Chondrocyte (in vitro differentiated cells): ENCODE measurements around the gene INMT. TPM values are rescaled to one million over a fixed set of nuclear protein-coding genes. Genes with fewer than 3 reads are reported as not detected.

Experiments
- DNase-seq: peaks from one replicate; pipeline ENCODE4 v3.0.0; 2021; ENCODE audit warnings: mixed read lengths, low spot score
- H3K27ac Mint-ChIP-seq: one replicate; pipeline ENCODE4 v1.8.0; 2021; ENCODE audit warnings: mild to moderate bottlenecking, moderate library complexity, mixed read lengths; ENCODE audit not compliant: unreplicated experiment
- H3K27me3 Mint-ChIP-seq: 2 replicates; pipeline ENCODE4 v1.8.0; 2021; ENCODE audit warnings: low read depth, mixed read lengths
- H3K36me3 Mint-ChIP-seq: 2 replicates; pipeline ENCODE4 v1.8.0; 2021; ENCODE audit warnings: low read depth, mixed read lengths
- H3K4me1 Mint-ChIP-seq: 2 replicates; pipeline ENCODE4 v1.8.0; 2021; ENCODE audit warnings: low read depth, mild to moderate bottlenecking, mixed read lengths
- H3K4me3 Mint-ChIP-seq: one replicate; pipeline ENCODE4 v1.8.0; 2021; ENCODE audit warnings: mild to moderate bottlenecking, moderate library complexity, mixed read lengths; ENCODE audit not compliant: unreplicated experiment
- H3K9me3 Mint-ChIP-seq: 2 replicates; pipeline ENCODE4 v1.8.0; 2021; ENCODE audit warnings: low read depth, mixed read lengths
- CTCF ChIP-seq: fragments of 200-600 bp; sonication (generic); IDR thresholded peaks from 2 replicates; pipeline ENCODE4 v1.5.0; 2021; ENCODE audit warnings: antibody characterized with exemption, mild to moderate bottlenecking, moderate library complexity
- total RNA-seq: library from RNA; stranded (reverse); gene quantifications from 3 replicates; pipeline ENCODE4 v1.2.1, GENCODE V29; 2021

INMT gene
- total RNA-seq, 1 donor from 2014 or later: 73.2 TPM

- H3K27me3 Mint-ChIP-seq: no peaks in the 10 kb centered on the region
- peaks cover 5% of the 10 kb centered on the region for H3K36me3 Mint-ChIP-seq
- H3K4me3 Mint-ChIP-seq: no peak overlapping the region
- H3K4me1 Mint-ChIP-seq: peaks cover 59% of the 10 kb centered on the region
- TF ChIP-seq CTCF: no peak
- no peak for DNase-seq
- H3K9me3 Mint-ChIP-seq: peaks cover 6% of the 10 kb centered on the region
- peak overlapping the region; percentile 58 for H3K27ac Mint-ChIP-seq
Measured at GRCh38 chr7:30799206-30799975, 47.5 kb downstream of the INMT start.

- H3K4me3 Mint-ChIP-seq: no peak overlapping the region
- peaks cover 6% of the 10 kb centered on the region for H3K9me3 Mint-ChIP-seq
- H3K36me3 Mint-ChIP-seq: peaks cover 5% of the 10 kb centered on the region
- DNase-seq: no peak
- no peak for TF ChIP-seq CTCF
- peak overlapping the region; percentile 58 for H3K27ac Mint-ChIP-seq
- no peaks in the 10 kb centered on the region for H3K27me3 Mint-ChIP-seq
- peaks cover 66% of the 10 kb centered on the region for H3K4me1 Mint-ChIP-seq
Measured at GRCh38 chr7:30799976-30800661, 48.2 kb downstream of the INMT start.

- Mint-ChIP-seq H3K4me1 (peaks cover 64% of the 10 kb centered on the region), H3K9me3 (peaks cover 6% of the 10 kb centered on the region), H3K4me3 (no peak overlapping the region), H3K27ac (peak overlapping the region; percentile 50), H3K27me3 (no peaks in the 10 kb centered on the region), H3K36me3 (peaks cover 5% of the 10 kb centered on the region)
- peak; percentile 93 for TF ChIP-seq CTCF
- no peak for DNase-seq
Measured at GRCh38 chr7:30800785-30801252, 48.9 kb downstream of the INMT start.

GRCh38 chr7:30802812-30803211 is 50.9 kb downstream of the INMT start:
- no peak for TF ChIP-seq CTCF
- H3K36me3 Mint-ChIP-seq: peaks cover 10% of the 10 kb centered on the region
- H3K9me3 Mint-ChIP-seq: peaks cover 6% of the 10 kb centered on the region
- peaks cover 45% of the 10 kb centered on the region for H3K4me1 Mint-ChIP-seq
- DNase-seq: no peak
- H3K4me3 Mint-ChIP-seq: no peak overlapping the region
- H3K27me3 Mint-ChIP-seq: peaks cover 3% of the 10 kb centered on the region
- H3K27ac Mint-ChIP-seq: no peak overlapping the region

GRCh38 chr7:30804078-30804661 is 52.2 kb downstream of the INMT start:
- TF ChIP-seq CTCF: no peak
- no peak for DNase-seq
- Mint-ChIP-seq H3K9me3 (peaks cover 6% of the 10 kb centered on the region), H3K27ac (peak overlapping the region; percentile 81), H3K4me1 (peaks cover 41% of the 10 kb centered on the region), H3K36me3 (peaks cover 15% of the 10 kb centered on the region), H3K27me3 (peaks cover 3% of the 10 kb centered on the region), H3K4me3 (no peak overlapping the region)
